ENCODE results near the gene EFNA3. TPM values are rescaled to one million over a fixed set of nuclear protein-coding genes. Genes with fewer than 3 reads are reported as not detected.

Gene EFNA3
- total RNA-seq, 1 donor from 2014 or later, result 1.0 TPM

- no peak overlapping the region for H3K27ac ChIP-seq
- H3K9me3 ChIP-seq, result no peaks in the 10 kb centered on the region
- no peak overlapping the region for H3K4me3 ChIP-seq
- peaks cover 5% of the 10 kb centered on the region for H3K4me1 ChIP-seq
- intact Hi-C loops (cut with DNase I), result no loop called here
- no peak for TF ChIP-seq CTCF (IDR thresholded peaks at IDR 0.05)
- ATAC-seq, result peak; percentile 81
- H3K27me3 ChIP-seq, result no peaks in the 10 kb centered on the region
- no peaks in the 10 kb centered on the region for H3K36me3 ChIP-seq
- no peak for DNase-seq
Measured at GRCh38 chr1:155038602-155039307, 39.9 kb upstream of the EFNA3 start.

- Histone ChIP-seq H3K4me3 (no peak overlapping the region), H3K4me1 (peaks cover 9% of the 10 kb centered on the region), H3K27ac (no peak overlapping the region), H3K9me3 (no peaks in the 10 kb centered on the region), H3K27me3 (no peaks in the 10 kb centered on the region), H3K36me3 (no peaks in the 10 kb centered on the region)
- ATAC-seq (no peak), DNase-seq (no peak)
- no peak for TF ChIP-seq CTCF (IDR thresholded peaks at IDR 0.05)
- intact Hi-C loops (cut with DNase I), result no loop called here
Measured at GRCh38 chr1:155039308-155039669, 39.3 kb upstream of the EFNA3 start.

- H3K4me3 ChIP-seq, result no peak overlapping the region
- ATAC-seq, result no peak
- intact Hi-C loops (cut with DNase I), result no loop called here
- no peaks in the 10 kb centered on the region for H3K36me3 ChIP-seq
- H3K9me3 ChIP-seq, result no peaks in the 10 kb centered on the region
- TF ChIP-seq CTCF (IDR thresholded peaks at IDR 0.05), result no peak
- peaks cover 15% of the 10 kb centered on the region for H3K4me1 ChIP-seq
- H3K27ac ChIP-seq, result no peak overlapping the region
- DNase-seq, result no peak
- H3K27me3 ChIP-seq, result no peaks in the 10 kb centered on the region
Measured at GRCh38 chr1:155040358-155041093, 38.1 kb upstream of the EFNA3 start.

- Histone ChIP-seq H3K27me3 (no peaks in the 10 kb centered on the region), H3K4me3 (no peak overlapping the region), H3K4me1 (peaks cover 10% of the 10 kb centered on the region), H3K9me3 (no peaks in the 10 kb centered on the region), H3K36me3 (no peaks in the 10 kb centered on the region), H3K27ac (no peak overlapping the region)
- TF ChIP-seq CTCF (IDR thresholded peaks at IDR 0.05), result no peak
- ATAC-seq (no peak), DNase-seq (no peak)
- intact Hi-C loops (cut with DNase I), result no loop called here
Measured at GRCh38 chr1:155042789-155043188, 35.8 kb upstream of the EFNA3 start.

- Histone ChIP-seq H3K27ac (no peak overlapping the region), H3K27me3 (no peaks in the 10 kb centered on the region), H3K4me1 (peaks cover 10% of the 10 kb centered on the region), H3K9me3 (no peaks in the 10 kb centered on the region), H3K4me3 (no peak overlapping the region), H3K36me3 (no peaks in the 10 kb centered on the region)
- no peak for DNase-seq
- intact Hi-C loops (cut with DNase I), result no loop called here
- no peak for ATAC-seq
- TF ChIP-seq CTCF (IDR thresholded peaks at IDR 0.05), result no peak
Measured at GRCh38 chr1:155043301-155043702, 35.3 kb upstream of the EFNA3 start.

Measured in upper lobe of right lung (tissue), 1 donor.